NCI-H2227 (cell line): Measurements from ENCODE around the gene NBEAL1.
"Not testable (repeated sequence)": the region's sequence is repeated elsewhere in the genome, so short reads cannot be mapped to it uniquely, and the experiment has no call there.

ENCODE experiments used
- DNase-seq: peaks from one replicate; lab custom pipeline; 2025; ENCODE audit not compliant: unreplicated experiment; lab: John Stamatoyannopoulos, UW

The NBEAL1 gene

DNA sequence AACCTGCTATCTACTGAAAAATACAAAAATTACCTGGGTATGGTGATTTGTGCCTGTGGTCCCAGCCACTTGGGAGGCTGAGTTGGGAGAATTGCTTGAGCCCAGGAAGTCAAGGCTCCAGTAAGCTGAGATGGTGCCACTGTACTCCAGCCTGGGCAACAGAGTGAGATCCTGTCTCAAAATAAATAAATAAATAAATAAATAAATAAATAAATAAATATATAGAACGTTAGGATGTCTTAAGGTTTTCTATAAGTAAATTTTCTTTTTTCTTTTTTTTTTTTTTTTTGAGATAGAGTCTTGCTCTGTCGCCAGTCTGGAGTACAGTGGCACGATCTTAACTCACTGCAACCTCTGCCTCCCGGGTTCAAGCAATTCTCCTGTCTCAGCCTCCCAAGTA lies 95.8 kb downstream of the NBEAL1 start:
- DNase-seq = not testable (repeated sequence)

DNA sequence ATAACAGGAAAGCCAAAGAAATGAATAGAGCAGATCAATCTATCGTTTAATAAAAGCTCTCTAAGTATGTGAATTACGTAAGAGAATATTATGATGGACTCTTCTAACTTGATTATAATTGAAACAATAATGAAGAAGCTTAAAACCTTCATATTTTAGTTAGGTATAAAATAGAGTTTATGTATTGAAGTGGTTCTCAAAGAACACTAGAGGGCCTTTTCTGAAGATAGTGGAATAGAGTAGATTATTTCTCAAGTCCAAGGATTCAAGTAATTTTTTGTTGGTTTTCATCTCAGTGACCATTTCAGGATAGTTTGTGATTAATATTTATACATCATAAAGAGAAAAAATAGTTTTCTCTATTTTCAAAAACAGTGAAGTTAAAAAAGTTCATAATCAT lies 97.7 kb downstream of the NBEAL1 start:
- no peak for DNase-seq

DNA sequence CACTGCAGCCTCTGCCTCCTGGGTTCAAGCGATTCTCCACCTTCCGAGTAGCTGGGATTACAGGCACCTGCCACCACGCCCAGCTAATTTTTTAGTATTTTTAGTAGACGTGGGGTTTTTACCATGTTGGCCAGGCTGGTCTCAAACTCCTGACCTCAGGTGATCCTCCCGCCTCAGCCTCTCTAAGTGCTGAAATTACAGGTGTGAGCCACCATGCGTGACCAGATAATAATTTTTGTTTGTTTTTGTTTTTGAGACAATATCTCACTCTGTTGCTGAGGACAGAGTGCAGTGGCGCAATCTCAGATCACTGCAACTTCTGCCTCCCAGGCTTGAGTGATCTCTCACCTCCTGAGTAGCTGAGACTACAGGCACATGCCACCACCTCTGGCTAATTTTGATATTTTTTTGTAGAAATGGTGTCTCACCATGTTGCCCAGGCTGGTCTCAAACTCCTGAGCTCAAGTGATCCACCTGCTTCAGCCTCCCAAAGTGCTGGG lies 100.6 kb downstream of the NBEAL1 start:
- DNase-seq = not testable (repeated sequence)

DNA sequence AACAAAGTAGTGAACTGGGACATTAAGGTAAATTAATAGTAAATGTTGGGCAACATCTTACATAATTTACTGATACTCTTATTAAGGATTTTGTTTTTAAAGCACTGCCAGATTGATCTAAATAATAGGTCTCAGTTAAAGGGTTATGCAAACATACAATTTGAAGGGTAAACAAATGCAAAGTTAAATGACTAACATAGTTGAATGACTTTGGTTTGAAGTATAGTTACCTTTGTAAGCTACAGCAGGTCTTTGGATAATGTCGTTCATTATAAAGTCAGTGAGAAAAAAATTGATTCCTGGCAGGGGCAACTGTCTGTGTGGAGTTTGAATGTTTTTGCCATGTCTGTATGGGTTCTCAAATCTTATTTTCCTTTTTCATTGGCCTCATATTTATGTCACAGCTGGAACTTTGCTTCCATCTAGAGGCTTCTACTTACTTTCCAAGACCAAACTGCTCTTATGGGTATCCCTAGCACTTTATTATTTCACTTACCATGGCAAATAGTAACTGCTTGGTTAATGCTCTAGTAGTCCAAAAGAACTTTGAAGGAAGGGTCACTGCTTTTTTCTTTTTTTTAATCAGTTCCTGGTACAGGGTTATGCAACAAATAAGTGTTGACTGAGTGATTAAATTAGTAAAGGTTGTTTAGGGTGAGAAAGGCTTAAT lies 107.8 kb downstream of the NBEAL1 start:
- DNase-seq = no peak

DNA sequence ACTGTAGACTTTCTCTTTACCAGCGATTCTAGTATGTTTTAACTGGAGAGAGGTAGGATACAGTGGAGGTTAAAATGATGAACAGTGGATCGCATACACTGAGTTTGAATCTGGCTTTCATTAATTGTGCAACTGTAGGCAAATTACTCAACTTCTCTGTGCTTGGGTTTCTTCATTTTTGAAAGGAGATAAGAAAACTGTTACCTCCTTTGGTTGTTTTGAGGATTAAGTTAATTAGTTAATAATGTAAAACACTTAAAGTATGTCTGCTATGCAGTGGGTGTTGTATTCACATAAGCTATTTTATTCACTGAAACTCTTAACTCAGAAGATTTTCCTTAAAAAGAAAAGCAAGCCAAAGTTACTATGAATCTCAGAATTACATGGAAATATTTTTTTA lies 112.3 kb downstream of the NBEAL1 start:
- DNase-seq = no peak

DNA sequence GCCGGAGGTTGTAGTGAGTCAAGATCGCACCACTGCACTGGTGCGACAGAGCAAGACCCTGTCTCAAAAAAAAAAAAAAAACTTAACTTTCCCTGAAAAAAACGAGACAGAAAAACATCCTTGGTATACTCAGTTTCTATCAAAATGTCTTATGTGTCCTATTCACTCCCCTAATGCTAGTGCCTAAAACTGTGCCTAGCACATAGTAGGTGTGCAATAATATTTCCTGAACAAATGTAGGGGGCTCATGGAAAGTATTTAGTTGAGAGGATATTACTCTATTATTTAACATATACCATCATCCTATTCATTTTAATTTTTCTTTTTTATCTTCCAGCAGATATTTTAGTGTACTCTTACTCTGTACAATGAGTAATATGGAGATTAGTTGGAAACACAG lies 120.4 kb downstream of the NBEAL1 start:
- DNase-seq = no peak

DNA sequence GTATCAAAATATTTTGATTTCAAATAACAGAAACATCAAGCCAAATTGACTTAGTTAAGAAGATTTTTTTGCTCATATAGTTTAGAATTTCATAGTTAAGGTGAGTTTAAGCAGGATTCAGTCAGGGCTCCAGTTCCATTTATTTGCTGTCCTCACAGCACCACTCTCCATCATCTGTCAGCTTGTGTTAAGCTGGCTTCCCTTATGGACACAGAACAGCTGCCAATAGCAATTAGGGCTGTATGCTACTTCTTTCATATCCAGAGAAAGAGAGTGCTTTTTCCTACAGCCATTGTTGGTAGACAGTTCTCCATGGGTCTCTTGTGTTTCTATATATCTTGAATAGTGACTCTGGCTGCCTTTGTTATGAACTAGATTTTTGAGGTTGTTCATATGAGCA lies 128.7 kb downstream of the NBEAL1 start:
- no peak for DNase-seq

DNA sequence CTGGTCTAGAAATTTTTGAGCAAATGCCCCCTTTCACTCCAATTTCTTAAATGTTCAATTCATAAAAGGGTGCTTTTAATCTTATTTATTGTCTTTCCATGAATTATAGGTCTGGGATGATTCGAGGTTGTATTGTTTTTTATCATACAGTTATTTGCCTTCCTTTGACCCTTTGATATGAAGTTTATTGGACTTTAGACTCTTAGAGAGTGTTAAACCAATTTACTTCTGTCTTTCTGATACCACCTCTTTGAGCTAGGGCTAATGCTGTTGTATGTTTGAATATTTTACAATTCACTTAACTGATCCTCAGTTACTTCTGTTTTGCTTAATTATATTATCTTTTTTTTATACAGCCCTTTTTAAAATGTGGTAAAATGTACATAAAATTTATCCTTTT lies 134.5 kb downstream of the NBEAL1 start:
- DNase-seq = no peak

DNA sequence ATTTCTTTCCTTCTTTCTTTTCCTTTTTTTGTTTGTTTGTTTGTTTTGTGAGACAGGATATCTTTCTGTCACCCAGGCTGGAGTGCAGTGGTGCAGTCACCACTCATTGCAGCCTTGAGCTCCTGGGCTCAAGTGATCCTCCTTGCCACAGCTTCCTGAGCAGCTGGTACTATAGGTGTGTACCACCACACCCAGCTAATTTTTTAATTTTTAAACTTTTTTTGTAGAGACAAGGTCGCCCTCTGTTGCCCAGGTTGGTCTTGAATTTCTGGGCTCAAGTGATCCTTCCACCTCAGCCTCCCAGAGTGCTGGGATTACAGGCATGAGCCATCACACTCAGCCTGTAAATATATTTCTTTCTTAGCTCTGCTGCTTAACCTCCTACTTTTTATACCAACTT lies 140.7 kb downstream of the NBEAL1 start:
- DNase-seq = no peak

DNA sequence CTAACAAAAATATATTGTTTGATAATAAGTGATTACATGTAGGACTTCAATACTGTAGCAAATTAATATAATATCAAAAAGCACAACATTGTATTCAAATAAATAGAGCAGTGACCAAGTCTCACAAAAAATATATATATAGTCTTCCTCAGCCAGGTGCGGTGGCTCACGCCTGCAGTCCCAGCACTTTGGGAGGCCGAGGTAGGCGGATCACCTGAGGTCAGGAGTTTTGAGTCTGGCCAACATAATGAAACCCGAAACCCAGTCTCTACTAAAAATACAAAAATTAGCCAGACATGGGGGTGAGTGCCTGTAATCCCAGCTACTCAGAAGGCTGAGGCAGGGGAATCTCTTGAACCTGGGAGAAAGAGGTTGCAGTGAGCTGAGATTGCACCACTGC lies 148.0 kb downstream of the NBEAL1 start:
- DNase-seq = not testable (repeated sequence)

DNA sequence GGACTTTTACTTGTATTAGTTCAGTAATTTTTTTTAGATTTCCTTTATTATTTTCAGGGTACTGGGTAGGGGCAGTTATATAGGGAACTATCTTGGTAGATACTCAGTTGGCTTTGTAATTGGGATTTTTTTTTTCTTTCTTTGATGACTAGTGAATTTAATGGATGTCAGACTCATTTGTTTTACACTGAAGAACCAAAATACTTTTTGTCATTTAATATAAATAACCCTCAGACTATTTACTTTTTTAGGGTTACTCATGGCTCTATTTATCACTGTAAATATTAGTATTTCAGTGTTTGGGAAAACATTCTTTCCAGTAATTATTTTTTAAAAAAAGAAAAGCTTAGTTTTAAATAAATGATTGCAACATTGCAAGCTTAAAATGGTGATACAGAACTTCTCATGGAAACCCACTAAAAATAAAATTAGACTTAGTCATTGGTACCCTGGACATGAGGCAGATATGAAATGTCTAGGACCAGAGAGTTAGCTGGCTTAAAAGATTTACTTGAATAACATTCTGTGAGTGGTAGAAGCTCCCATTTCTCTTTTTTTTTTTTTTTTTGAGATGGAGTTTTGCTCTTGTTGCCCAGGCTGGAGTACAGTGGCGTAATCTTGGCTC lies 149.7 kb downstream of the NBEAL1 start:
- DNase-seq = no peak

DNA sequence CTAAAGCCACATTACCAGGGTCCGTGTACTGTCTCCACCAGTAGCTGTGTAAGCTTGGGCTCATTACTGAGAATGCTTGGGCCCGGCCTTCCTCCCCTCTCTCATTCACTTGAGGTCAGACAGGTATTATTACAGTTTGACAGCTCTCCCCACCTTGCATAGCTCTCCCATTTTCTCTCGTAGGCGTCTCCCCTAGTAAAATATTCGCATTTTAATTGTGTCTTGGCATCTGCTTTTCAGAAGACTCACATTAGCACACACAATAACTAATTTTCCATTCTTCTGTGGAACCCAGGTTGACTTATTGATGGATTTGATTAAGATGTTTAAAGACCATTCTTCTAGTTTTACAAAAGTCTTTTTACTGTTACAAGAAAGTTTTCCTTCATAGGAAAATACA lies 153.1 kb downstream of the NBEAL1 start:
- no peak for DNase-seq

DNA sequence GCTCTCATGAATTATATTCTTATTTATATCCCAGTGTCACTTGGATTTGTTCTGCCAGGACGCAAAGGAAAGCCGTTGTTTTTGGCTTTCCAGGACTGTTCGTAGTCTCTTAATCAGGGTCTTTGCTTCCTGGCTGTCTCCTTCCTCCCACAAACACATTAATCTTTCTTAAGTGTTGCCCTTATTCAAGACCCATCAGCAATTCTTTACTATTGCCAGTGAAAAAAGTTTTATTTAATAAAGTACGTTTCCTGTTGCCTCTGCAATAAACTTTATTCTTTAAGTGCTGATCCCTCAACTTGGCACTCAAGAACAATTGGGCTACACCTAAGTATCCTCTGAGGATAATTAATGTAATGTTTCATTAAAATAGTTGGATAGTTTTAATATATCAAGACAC lies 155.8 kb downstream of the NBEAL1 start:
- no peak for DNase-seq

DNA sequence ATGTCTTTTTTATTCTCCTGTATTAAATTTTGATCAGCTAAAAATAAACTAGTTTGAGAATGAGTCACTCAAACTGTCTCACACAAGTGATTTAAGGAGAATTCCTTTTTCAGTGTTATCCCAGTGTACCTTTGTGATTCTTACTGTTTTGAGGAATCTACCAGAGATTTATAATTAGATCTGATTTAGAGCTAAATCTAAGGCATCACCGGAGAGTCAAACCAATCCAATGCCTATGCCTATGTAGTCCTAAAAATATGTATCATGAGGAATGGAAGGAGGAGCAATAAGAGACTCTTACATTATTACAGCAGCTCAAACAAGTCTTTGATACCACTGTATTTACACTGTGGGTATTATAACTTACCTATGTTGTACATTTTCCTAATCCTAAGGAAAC lies 160.7 kb downstream of the NBEAL1 start:
- no peak for DNase-seq

DNA sequence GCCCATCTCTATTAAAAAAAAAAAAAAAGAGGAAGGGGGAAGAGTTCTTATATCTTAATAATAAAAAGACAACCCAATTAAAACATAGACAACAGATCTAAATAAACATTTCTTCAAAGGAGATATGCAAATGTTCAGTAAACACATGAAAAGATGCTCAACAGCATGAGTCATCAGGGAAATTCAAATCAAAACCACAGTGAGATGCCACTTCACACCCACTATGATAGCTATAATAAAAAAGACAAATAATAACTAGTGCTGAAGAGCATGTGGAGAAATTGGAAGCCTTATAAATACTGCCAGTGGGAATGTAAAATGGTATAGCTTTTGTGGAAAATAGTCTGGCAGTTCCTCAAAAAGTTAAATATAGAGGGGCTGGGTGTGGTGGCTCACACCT lies 162.7 kb downstream of the NBEAL1 start:
- no peak for DNase-seq

DNA sequence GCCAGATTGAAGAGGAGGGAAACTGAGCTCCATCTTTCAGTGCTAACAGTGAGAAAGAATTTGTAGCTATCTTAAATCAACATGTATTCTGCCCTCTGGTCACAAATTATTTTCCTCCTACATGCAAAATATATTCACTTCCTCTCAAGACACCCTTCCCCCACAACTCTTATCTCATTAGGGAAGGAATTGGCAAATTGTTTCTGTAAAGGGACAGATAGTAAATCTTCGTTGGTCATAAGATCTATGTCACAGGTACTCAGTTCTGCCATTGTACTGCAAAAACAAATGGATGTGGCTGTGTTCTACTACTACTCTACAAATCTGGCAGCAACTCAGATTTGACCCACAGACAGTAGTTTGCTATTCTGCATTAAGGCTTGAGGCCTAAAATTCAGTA lies 171.2 kb downstream of the NBEAL1 start:
- DNase-seq = no peak

DNA sequence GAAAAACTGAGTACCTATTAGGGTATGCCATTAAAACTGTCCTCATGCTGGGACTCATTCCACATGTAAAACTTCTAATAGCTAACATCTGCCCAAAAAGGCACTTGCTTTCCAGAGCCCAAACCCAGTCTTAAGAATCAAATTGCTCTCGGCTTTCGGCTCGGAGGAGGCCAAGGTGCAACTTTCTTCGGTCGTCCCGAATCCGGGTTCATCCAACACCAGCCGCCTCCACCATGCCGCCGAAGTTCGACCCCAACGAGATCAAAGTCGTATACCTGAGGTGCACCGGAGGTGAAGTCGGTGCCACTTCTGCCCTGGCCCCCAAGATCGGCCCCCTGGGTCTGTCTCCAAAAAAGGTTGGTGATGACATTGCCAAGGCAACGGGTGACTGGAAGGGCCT lies 175.9 kb downstream of the NBEAL1 start:
- DNase-seq = not testable (repeated sequence)

DNA sequence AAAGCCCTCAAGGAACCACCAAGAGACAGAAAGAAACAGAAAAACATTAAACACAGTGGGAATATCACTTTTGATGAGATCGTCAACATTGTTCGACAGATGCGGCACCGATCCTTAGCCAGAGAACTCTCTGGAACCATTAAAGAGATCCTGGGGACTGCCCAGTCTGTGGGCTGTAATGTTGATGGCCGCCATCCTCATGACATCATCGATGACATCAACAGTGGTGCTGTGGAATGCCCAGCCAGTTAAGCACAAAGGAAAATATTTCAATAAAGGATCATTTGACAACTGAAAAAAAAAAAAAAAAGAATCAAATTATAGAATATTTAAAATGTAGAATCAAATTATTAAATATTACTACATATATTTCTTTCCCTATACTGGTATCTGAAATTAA lies 176.4 kb downstream of the NBEAL1 start:
- not testable (repeated sequence) for DNase-seq

DNA sequence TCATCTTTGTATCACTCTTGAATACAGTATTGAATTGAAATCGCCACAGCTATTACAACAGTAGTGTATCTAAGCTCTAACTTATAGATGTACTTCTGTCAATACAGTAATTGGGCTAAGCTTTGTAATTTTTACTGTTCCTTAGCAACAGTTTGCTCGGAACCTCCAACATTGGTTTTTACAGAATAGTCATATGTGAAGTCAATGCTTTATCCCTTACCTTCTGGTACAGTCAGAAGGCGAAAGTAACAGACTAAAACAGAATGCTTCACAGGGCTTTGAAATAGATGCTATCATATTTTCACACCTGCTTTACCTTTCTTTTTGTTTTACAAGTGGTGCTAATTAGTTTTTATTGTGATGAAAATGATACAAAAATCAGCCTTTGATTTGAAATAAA lies 177.3 kb downstream of the NBEAL1 start:
- no peak for DNase-seq

DNA sequence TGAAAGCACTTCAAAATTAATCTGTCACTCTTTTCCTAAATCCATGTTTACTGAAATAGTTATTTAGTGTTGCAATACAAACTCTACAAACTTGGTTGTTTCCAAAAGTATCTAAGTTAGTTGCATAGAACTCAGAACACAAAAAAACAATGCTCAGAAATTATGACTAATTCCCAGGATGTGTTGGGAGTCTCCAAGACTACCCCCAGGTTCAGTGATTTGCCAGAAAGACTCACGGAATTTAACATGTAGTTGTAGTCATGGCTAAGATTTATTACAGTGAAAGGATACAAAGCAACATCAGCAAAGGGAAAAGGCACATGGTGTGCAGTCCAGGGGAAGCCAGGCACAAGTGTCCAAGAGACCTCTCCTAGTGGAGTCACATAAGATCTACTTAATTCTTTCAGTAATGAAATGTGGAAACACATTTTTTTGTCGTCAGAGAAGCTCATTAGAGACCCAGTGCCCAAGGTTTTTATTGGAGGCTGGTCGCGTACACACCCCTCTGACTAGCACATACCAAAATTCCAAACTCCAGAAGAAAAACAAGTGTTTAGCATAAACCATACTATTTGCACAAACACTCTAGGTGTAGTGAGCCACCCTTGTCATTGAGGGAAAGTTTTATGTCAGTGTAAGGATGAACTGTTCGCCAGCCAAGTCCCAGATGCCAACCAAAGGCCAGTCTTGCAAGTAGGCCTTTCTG lies 180.8 kb downstream of the NBEAL1 start:
- no peak for DNase-seq

DNA sequence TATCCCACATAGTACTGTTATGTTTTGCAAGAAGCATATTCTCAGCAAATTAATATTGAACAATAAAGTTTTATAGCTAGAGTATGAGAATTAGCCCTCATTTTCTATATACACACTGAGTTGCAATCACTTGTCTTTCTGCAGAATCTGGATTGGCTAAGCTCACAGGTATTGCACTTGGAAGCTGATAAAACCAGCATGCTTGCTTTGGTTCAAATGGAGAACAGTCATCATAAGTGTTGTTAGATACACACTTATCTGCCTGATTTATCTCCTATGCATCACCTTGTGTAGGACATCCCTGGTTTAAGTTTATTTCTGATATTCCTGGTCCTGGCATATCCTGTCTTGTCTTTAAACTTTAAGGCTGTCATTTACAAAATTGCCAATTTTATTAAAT lies 186.2 kb downstream of the NBEAL1 start:
- no peak for DNase-seq

DNA sequence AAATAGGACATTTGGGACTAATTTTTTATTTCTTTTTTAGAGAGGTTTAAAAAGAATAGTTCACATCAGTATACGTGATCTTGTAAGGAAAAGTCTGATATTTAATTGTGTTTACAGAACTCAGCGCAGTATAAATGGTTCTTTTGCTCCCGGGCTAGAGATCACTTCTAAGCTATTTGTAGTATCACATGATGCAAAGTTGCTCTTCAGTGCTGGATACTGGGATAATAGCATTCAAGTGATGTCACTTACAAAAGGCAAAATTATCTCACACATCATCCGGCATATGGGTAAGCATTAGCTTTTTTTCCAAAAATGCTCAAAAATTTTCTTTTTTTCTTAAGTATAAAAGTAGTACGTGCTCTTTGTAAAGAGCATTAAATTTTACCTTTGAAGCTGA lies 186.8 kb downstream of the NBEAL1 start:
- DNase-seq = peak; percentile 17
